HG03175 (cell line): ENCODE measurements around the gene IZUMO1.
"Not testable (repeated sequence)": the region's sequence is repeated elsewhere in the genome, so short reads cannot be mapped to it uniquely, and the experiment has no call there.

Experiments used
- ATAC-seq: cut with Tn5 transposase; IDR thresholded peaks from one replicate; pipeline ENCODE4 v1.9.1; 2021; ENCODE audit warnings: mild to moderate bottlenecking, moderate library complexity; ENCODE audit not compliant: unreplicated experiment

IZUMO1 gene

DNA sequence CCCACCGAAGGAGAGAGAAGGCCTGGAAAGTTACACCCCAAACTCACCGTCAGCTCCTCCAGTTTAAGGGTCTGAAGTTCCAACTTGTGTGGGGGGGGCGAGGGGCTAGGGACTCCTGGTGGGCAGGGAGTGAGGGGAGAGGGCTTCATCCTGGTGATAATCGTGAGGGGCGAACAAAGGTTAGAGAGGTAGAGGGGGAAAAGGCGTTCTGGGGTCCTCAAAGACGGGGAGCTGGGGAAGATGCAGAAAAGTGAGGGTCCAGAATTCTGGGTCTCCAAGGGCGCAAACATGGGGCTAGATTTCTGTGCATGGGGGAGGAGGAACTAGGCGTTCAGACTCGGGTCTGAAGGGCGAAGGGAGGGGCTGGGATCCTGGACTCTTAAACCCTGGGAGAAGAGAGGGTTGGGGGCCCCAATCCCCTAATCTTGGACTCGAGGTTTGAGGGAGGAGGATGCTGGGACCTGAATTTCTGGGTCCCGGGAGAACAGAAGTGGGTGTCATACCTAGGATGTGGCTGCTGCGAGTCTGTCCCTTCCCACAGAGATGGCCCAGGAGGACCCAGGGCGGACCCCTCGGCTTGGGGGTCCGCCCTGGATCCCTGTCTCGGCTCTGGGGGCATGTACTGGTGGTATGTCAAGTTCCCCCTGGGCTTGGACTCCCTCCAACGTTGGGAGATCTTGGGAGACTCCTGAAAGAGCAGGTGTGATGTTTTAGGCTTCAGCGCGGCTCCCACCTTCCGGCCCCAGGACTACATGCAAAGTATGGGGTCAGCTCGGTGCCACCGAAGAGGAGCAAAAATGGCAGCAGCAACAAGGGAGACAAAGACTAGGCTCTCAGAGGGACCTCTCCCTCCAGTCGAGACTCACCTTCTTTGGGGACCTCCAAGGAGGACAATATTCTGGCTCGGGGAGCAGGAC, 31.7 kb downstream of the IZUMO1 start:
- ATAC-seq, result no peak

GRCh38 chr19:48713864-48714755, 32.6 kb downstream of the IZUMO1 start:
- peak; percentile 90 for ATAC-seq

DNA sequence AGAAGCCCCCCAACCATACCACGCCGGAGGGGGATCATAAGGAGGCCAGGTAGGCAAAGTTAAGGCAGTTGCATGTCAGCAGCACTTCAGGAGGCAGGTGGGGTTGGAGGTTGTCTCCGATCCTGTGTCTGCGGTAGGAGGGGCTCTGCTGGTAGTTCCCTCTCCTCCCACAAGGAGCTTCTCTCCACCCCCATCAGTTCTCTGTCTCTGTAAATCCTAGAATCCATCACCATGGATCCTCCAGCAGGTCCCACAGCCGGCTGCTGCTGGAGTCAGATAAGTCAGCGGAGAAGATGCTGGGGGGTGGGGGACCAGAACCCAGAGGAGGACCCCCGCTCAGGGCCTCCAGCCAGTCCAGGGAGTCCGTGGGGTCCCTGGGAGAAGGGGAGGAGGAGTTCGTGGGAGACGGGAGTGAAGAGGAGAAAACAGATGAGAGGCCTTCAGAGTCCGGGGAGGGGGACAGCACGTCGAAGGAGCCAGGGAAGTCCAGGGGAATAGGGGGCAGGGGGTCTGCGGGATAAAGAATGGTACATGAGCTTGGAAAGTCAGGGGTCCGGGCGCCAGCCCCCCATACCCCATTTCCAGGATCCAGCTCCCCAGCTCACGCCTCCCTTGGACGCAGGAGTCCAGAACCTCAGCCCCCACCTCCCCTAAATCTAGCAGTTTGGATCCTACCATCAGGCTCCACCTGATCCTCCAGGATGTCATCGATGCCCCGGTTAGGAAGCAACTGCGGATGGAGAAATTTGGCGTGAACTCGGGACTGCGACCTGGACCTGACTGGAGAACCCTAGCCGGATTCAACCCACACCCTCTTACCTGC, 33.5 kb downstream of the IZUMO1 start:
- ATAC-seq, result no peak

DNA sequence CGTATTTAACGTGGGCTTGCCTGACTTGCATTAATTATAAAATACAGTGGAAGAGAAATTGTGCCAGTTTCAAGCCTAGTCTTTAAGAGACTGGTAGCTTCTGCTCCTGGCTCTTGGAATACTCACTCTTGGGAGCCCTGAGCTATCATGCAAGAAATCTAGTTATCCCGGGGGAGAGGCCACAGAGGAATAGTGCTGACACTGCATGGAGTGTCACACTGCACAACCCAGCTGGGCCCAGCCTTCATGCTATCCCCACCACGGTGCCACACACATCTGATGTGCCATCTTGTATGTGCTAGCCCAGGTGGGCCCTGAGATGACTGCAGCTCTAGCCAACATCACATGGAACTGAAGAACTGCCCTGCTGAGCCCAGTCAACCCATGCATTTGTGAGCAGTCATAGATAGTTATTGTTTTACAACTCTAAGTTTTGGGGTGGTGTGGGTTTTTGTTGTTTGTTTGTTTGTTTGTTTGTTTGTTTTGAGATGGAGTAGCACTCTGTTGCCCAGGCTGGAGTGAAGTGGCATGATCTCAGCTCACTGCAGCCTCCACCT, 35.5 kb downstream of the IZUMO1 start:
- no peak for ATAC-seq

GRCh38 chr19:48708471-48708870, 38.2 kb downstream of the IZUMO1 start:
- ATAC-seq, result no peak

- no peak for ATAC-seq
These were observed 41.3 kb downstream of the IZUMO1 start for GRCh38 chr19:48705431-48705830.

DNA sequence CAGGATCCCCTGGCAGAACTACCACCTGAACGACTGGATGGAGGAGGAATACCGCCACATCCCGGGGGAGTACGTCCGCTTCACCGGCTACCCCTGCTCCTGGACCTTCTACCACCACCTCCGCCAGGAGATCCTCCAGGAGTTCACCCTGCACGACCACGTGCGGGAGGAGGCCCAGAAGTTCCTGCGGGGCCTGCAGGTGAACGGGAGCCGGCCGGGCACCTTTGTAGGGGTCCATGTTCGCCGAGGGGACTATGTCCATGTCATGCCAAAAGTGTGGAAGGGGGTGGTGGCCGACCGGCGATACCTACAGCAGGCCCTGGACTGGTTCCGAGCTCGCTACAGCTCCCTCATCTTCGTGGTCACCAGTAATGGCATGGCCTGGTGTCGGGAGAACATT, 43.4 kb downstream of the IZUMO1 start:
- no peak for ATAC-seq

DNA sequence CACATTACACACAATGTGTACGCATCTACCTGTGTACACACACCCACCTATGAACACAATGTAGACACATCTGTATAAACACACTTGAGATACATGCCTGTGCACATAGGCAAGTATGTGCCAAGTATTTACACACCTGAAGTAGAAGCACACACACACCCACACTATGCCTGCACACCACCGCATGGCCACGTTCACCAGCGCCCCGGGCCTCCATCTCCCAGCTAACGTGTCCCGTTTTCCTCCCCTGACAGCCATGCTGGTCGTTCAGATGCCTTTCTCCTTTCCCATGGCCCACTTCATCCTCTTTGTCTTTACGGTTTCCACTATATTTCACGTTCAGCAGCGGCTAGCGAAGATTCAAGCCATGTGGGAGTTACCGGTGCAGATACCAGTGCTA, 44.0 kb downstream of the IZUMO1 start:
- ATAC-seq, result no peak

DNA sequence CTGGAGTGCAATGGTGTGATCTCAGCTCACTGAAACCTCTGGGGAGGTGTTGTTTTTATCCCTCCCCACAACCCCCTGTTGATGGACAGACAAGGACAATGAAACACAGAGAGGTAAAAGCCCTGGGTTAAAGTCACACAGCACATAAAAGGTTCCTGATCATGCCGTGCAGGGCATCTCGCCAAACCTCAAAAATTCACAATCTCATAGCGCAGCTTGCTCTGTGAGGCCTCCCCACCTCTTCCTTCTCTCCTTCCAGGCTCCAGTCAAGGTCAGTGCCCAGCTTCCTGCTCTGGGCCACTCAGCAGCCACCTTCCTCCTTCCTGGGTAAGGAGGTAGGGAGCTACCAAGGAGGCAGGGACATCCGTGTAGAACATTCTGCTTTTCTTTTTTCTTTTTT, 48.7 kb downstream of the IZUMO1 start:
- no peak for ATAC-seq

GRCh38 chr19:48696353-48697010, 50.2 kb downstream of the IZUMO1 start:
- no peak for ATAC-seq

GRCh38 chr19:48695743-48696352, 50.9 kb downstream of the IZUMO1 start, which contains the start of gene FUT2:
TSS of gene FUT2 (plus strand) at chr19:48695971. CDS start at chr19:48702957, 6,986 bp downstream.
- no peak for ATAC-seq

- not testable (repeated sequence) for ATAC-seq
These were observed 53.1 kb downstream of the IZUMO1 start for GRCh38 chr19:48693629-48694028.
